Hematopoietic multipotent progenitor cell treated with erythropoietin and hydrocortisone succinate and interleukin-3 and kit ligand, for 8 days (in vitro differentiated cells): ENCODE results near the gene PPP2R1A.
"Not testable (repeated sequence)": the region's sequence is repeated elsewhere in the genome, so short reads cannot be mapped to it uniquely, and the experiment has no call there.

Experiments used
- DNase-seq: peaks from one replicate; pipeline ENCODE4 v3.0.0-alpha.2; 2015

The PPP2R1A gene

GRCh38 chr19:52200755-52201391 lies 11.0 kb downstream of the PPP2R1A start:
- not testable (repeated sequence) for DNase-seq

- DNase-seq, result no peak
Measured at GRCh38 chr19:52206481-52206880, 16.6 kb downstream of the PPP2R1A start.

GRCh38 chr19:52211203-52211602 lies 21.4 kb downstream of the PPP2R1A start:
- DNase-seq, result no peak

- DNase-seq, result no peak
Measured at GRCh38 chr19:52211926-52212571, 22.2 kb downstream of the PPP2R1A start.

- no peak for DNase-seq
Measured at GRCh38 chr19:52212572-52213255, 22.9 kb downstream of the PPP2R1A start.

DNA sequence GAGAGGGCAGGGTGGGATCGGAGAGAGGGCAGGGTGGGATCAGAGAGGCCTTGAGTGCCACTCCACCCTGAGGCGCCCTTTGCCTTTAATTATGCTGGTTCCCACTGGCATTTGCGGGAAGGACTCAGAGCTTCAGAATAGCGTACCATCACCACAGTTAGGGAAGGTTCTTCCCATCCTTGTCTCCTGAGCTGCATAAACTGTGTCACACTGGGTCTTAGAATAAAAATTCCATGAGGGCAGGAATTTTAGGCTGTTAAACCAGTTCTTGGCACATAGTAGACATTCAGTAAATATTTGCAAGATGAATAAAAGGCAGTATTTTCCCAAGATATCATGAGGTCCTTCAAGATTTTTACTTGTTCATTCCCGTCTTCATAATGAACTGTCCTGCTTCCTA lies 24.4 kb downstream of the PPP2R1A start:
- DNase-seq, result no peak

GRCh38 chr19:52216401-52216800 lies 26.5 kb downstream of the PPP2R1A start:
- DNase-seq, result no peak

GRCh38 chr19:52217576-52217975 lies 27.7 kb downstream of the PPP2R1A start:
- no peak for DNase-seq

- no peak for DNase-seq
Measured at GRCh38 chr19:52219611-52220010, 29.8 kb downstream of the PPP2R1A start.

DNA sequence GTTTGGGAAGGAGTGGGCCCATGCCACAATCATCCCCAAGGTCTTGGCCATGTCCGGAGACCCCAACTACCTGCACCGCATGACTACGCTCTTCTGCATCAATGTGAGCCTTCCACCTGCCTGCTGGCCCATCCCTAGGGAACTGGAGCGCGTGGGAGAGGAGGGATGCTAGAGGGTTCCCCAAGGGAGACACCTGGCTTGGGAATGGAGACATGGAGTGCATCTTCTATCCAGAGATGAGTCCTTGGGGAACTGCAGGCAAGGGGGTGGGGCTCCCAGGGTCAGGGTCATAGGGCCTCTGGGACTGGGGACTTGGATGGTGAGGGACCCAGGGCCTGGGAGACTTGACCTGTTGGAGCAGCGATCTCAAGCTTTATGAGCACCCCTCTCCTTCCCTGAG lies 31.2 kb downstream of the PPP2R1A start:
- no peak for DNase-seq

- DNase-seq, result no peak
Measured at GRCh38 chr19:52221831-52222375, 32.1 kb downstream of the PPP2R1A start.

GRCh38 chr19:52224211-52224610 lies 34.4 kb downstream of the PPP2R1A start:
- DNase-seq, result no peak

DNA sequence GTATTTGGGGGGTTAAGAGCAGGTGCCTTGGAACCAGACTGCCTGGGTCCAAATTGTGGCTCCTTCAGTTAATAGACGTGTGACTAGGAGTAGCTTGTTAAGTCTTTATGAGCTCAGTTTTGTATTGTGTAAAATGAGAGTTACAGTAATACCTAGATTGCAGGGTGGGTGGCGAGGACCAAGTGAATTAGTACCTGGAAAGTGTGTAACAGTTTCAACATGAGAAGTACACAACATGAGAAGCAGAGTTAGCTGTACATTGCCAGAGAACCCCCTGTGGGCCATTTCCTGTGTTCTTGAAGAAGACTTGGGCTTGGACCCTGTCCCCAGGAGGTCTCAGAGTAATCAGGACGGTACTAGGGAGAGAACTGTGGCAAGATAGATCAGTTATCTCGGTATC lies 36.8 kb downstream of the PPP2R1A start:
- no peak for DNase-seq

GRCh38 chr19:52227196-52227940 lies 37.5 kb downstream of the PPP2R1A start:
- DNase-seq, result no peak

GRCh38 chr19:52227980-52228379 lies 38.1 kb downstream of the PPP2R1A start:
- DNase-seq, result no peak

- no peak for DNase-seq
Measured at GRCh38 chr19:52229524-52229923, 39.7 kb downstream of the PPP2R1A start.

- no peak for DNase-seq
Measured at GRCh38 chr19:52230685-52231084, 40.8 kb downstream of the PPP2R1A start.

GRCh38 chr19:52231154-52231910 lies 41.5 kb downstream of the PPP2R1A start:
- no peak for DNase-seq

DNA sequence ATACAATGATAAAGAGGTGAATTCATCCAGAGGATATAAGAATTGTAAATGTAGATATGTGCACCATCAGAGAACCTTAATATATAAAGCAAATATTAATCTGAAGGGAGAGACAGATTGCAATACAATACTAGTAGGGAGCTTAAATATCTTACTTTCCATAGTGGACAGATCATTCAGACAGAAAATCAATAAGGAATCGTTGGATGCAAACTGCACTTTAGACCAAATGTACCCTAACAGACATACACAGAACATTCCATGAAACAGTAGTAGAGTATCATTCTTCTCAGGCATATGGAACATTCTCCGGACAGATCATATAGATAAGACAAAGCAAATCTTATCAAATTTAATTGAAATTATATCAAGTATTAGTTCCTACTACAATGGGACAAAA lies 44.6 kb downstream of the PPP2R1A start:
- DNase-seq, result no peak

DNA sequence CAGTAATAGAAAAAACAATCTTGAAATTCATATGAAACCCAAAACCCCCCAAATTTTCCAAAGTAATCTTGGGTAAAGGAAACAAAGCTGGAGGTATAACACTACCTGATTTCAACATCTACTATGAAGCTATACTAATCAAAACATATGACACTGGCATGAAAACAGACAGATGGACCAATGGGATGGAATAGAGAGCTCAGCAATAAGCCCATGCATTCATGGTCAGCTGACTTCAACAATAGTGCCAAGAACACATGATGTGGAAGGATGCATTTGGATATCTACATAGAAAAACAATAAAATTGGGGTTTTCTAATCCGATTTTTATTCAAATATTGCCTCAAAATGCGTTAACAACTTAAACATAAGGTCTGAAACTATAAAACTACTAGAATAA lies 47.3 kb downstream of the PPP2R1A start:
- no peak for DNase-seq

DNA sequence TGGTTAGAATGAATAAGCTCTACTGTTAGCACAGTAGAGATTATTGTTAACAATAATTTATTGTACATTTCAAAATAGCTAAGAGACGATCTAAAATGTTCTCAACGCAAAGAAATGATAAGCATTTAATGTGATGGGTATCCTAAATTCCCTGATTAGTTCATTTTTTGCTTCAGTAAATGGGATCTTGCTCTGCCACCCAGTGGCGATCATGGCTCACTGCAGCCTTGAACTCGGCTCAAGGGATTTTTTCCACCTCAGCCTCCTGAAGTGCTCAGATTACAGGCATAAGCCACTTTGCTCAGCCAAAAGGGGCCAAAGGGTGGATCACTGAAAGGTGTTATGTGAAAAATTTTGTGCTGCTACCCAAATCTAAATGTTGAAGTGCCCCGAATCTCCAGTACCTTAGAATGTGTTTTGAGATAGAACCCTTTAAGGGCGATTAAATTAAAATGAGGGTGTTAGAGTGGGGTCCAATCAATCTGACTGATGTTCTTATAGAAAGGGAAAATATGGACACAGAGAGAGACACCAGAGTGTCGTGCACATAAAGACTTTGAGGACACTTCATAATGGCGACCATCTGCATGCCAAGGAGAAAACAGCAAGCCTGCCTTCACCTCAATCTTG lies 48.0 kb downstream of the PPP2R1A start:
- DNase-seq, result peak; percentile 64

- DNase-seq, result no peak
Measured at GRCh38 chr19:52244021-52244420, 54.2 kb downstream of the PPP2R1A start.
